ENCODE results near the gene SULT1C2. TPM values are rescaled to one million over a fixed set of nuclear protein-coding genes. Genes with fewer than 3 reads are reported as not detected.

The SULT1C2 gene
- total and polyA plus RNA-seq, 9 of the 15 experiments (the other 6 are each of a cell fraction or from before 2014, with no cell fraction given): 0.22 TPM; not detected in 8

DNA sequence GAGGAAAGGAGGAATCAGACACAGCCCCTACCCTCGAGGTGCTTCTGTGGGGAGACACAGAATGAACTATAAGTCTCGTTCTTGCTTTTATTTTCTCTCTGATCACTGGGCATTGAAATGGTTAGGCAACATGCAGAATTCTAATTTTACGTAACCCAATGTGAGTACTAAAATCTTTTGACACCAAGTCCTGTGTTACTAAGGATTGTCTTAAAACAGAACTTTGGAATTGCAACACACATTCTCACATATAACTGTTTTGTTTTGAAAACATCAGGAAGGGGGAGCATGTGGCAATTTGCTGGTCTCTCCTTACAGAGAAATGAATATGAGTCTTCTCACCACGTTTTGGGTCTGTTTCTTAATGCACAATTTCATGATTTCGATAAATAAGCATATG, 65.4 kb downstream of the SULT1C2 start:
- H3K4me2 ChIP-seq (ENCODE audit: insufficient read depth, low read length): no peak overlapping the region
- no peaks in the 10 kb centered on the region for H3K9me3 ChIP-seq (replicated peaks; ENCODE audit: control insufficient read depth, insufficient read depth, low read depth, low read length)
- H3K4me1 ChIP-seq (replicated peaks in 1 of 2; ENCODE audit: control insufficient read depth in 2 of 2, insufficient read depth in 2 of 2, low read length in 2 of 2): peaks cover 0 to 6% of the 10 kb centered on the region in 2 experiments; a peak in 2 of 5 replicates
- ChIA-PET POLR2A (interaction anchor here (0.6 kb wide), 1 partner anchor 1277 kb away, joined by 3 read pairs; no protein-coding TSS in a partner anchor), CTCF (ENCODE audit: low intra/inter-chr PET ratio) (interaction anchor here (0.6 kb wide), 1 partner anchor 426 kb away, joined by 4 read pairs; no protein-coding TSS in a partner anchor)
- intact Hi-C loops (cut with micrococcal nuclease): loop anchor here (5.0 to 10.0 kb wide), 2 partner anchors 38 to 91 kb away; partner anchors contain the start of gene GCC2
- no peak overlapping the region; the same call in 1 of the 2 replicates for H2AFZ ChIP-seq (ENCODE audit: low read depth, low read length)
- H3K4me3 ChIP-seq: no peak overlapping the region
- DNase-seq (ENCODE audit: extremely low read depth in 1 of 4, low spot score in 3 of 4): no peak
- no TSS peak for BruUV-seq (replicated peaks)
- no peak overlapping the region for H3K9ac ChIP-seq (ENCODE audit: insufficient read depth in 1 of 2, low read depth in 2 of 2, low read length in 2 of 2)
- no peaks in the 10 kb centered on the region for H3K9me1 ChIP-seq (ENCODE audit: control insufficient read depth, insufficient read depth, low read length)
- no peak for FAIRE-seq
- ATAC-seq: no peak
- in situ Hi-C loops (cut with MboI): no loop called here
- H4K20me1 ChIP-seq (replicated peaks; ENCODE audit: control insufficient read depth, insufficient read depth, low read length): no peaks in the 10 kb centered on the region
- no peaks in the 10 kb centered on the region for H3K79me2 ChIP-seq (ENCODE audit: control insufficient read depth, insufficient read depth, low read length)
- WGBS (ENCODE audit: insufficient coverage, low coverage, missing lambda C conversion rate): 11% methylated on average over 5 of the region's 5 CpGs
- H3K36me3 ChIP-seq (ENCODE audit: control insufficient read depth, insufficient read depth, low read length): no peaks in the 10 kb centered on the region
- H3K27ac ChIP-seq (ENCODE audit: extremely low read depth, low read depth, low read length): no peak overlapping the region
- H3K27me3 ChIP-seq (ENCODE audit: control insufficient read depth in 2 of 2, insufficient read depth in 2 of 2, low read length in 2 of 2): no peaks in the 10 kb centered on the region
- no peak for TF ChIP-seq ZNF143 (CRISPR knock-in tag; IDR thresholded peaks at IDR 0.05)
- TF ChIP-seq ZNF695 (CRISPR knock-in tag; IDR thresholded peaks at IDR 0.05): no peak
- no peak for TF ChIP-seq BHLHE40 (IDR thresholded peaks at IDR 0.05; ENCODE audit: low read length)
- TF ChIP-seq EP400 (IDR thresholded peaks at IDR 0.05): no peak
- TF ChIP-seq KDM4B (IDR thresholded peaks at IDR 0.05; ENCODE audit: borderline replicate concordance in 2 of 2, low read depth in 1 of 2): no peak
- TF ChIP-seq, protein P1, sequence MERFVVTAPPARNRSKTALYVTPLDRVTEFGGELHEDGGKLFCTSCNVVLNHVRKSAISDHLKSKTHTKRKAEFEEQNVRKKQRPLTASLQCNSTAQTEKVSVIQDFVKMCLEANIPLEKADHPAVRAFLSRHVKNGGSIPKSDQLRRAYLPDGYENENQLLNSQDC (CRISPR knock-in tag; IDR thresholded peaks at IDR 0.05): no peak
- TF ChIP-seq PRPF4 (IDR thresholded peaks at IDR 0.05; ENCODE audit: insufficient read depth, low read depth, low read length, poor library complexity, severe bottlenecking): no peak
- TF ChIP-seq, protein P2, sequence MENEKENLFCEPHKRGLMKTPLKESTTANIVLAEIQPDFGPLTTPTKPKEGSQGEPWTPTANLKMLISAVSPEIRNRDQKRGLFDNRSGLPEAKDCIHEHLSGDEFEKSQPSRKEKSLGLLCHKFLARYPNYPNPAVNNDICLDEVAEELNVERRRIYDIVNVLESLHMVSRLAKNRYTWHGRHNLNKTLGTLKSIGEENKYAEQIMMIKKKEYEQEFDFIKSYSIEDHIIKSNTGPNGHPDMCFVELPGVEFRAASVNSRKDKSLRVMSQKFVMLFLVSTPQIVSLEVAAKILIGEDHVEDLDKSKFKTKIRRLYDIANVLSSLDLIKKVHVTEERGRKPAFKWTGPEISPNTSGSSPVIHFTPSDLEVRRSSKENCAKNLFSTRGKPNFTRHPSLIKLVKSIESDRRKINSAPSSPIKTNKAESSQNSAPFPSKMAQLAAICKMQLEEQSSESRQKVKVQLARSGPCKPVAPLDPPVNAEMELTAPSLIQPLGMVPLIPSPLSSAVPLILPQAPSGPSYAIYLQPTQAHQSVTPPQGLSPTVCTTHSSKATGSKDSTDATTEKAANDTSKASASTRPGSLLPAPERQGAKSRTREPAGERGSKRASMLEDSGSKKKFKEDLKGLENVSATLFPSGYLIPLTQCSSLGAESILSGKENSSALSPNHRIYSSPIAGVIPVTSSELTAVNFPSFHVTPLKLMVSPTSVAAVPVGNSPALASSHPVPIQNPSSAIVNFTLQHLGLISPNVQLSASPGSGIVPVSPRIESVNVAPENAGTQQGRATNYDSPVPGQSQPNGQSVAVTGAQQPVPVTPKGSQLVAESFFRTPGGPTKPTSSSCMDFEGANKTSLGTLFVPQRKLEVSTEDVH (IDR thresholded peaks at IDR 0.05; ENCODE audit: low read depth, partially characterized antibody): no peak
- no peak for TF ChIP-seq LEF1 (IDR thresholded peaks at IDR 0.05)
- TF ChIP-seq RCOR1 (IDR thresholded peaks at IDR 0.05; ENCODE audit: borderline replicate concordance in 1 of 2, low read depth in 2 of 2, low read length in 2 of 2): no peak
- TF ChIP-seq STAG1 (CRISPR knock-in tag; IDR thresholded peaks at IDR 0.05; ENCODE audit: borderline replicate concordance): no peak
- TF ChIP-seq, protein P3, sequence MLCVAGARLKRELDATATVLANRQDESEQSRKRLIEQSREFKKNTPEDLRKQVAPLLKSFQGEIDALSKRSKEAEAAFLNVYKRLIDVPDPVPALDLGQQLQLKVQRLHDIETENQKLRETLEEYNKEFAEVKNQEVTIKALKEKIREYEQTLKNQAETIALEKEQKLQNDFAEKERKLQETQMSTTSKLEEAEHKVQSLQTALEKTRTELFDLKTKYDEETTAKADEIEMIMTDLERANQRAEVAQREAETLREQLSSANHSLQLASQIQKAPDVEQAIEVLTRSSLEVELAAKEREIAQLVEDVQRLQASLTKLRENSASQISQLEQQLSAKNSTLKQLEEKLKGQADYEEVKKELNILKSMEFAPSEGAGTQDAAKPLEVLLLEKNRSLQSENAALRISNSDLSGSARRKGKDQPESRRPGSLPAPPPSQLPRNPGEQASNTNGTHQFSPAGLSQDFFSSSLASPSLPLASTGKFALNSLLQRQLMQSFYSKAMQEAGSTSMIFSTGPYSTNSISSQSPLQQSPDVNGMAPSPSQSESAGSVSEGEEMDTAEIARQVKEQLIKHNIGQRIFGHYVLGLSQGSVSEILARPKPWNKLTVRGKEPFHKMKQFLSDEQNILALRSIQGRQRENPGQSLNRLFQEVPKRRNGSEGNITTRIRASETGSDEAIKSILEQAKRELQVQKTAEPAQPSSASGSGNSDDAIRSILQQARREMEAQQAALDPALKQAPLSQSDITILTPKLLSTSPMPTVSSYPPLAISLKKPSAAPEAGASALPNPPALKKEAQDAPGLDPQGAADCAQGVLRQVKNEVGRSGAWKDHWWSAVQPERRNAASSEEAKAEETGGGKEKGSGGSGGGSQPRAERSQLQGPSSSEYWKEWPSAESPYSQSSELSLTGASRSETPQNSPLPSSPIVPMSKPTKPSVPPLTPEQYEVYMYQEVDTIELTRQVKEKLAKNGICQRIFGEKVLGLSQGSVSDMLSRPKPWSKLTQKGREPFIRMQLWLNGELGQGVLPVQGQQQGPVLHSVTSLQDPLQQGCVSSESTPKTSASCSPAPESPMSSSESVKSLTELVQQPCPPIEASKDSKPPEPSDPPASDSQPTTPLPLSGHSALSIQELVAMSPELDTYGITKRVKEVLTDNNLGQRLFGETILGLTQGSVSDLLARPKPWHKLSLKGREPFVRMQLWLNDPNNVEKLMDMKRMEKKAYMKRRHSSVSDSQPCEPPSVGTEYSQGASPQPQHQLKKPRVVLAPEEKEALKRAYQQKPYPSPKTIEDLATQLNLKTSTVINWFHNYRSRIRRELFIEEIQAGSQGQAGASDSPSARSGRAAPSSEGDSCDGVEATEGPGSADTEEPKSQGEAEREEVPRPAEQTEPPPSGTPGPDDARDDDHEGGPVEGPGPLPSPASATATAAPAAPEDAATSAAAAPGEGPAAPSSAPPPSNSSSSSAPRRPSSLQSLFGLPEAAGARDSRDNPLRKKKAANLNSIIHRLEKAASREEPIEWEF (CRISPR knock-in tag; IDR thresholded peaks at IDR 0.05): no peak
- TF ChIP-seq NCOA2 (IDR thresholded peaks at IDR 0.05; ENCODE audit: partially characterized antibody in 2 of 2): no peak
- TF ChIP-seq JUN (IDR thresholded peaks at IDR 0.05; ENCODE audit: borderline replicate concordance, low read depth, low read length): no peak
- TF ChIP-seq JUN (CRISPR knock-in tag; IDR thresholded peaks at IDR 0.05; ENCODE audit: borderline replicate concordance): no peak
